Upper lobe of left lung (tissue), 4 donors: ENCODE results near the gene CGREF1.

ENCODE experiments used
- POLR2A ChIP-seq, 4 donors: fragments of 450-650 bp; IDR thresholded peaks; one replicate each; pipeline ENCODE4 v1.5.1; 2016 to 2017; ENCODE audit warnings: antibody characterized with exemption in 4 of 4, mild to moderate bottlenecking in 2 of 4
- TF ChIP-seq, protein P1 (sequence below), 6 experiments: fragments of 450-650 bp in 4 of 6; fragments of 200-600 bp in 2 of 6; sonication (generic) in 2 of 6; IDR thresholded peaks; one replicate each; pipeline ENCODE4 v1.5.1; 2016 to 2019; ENCODE audit warnings: antibody characterized with exemption in 6 of 6

DNA sequence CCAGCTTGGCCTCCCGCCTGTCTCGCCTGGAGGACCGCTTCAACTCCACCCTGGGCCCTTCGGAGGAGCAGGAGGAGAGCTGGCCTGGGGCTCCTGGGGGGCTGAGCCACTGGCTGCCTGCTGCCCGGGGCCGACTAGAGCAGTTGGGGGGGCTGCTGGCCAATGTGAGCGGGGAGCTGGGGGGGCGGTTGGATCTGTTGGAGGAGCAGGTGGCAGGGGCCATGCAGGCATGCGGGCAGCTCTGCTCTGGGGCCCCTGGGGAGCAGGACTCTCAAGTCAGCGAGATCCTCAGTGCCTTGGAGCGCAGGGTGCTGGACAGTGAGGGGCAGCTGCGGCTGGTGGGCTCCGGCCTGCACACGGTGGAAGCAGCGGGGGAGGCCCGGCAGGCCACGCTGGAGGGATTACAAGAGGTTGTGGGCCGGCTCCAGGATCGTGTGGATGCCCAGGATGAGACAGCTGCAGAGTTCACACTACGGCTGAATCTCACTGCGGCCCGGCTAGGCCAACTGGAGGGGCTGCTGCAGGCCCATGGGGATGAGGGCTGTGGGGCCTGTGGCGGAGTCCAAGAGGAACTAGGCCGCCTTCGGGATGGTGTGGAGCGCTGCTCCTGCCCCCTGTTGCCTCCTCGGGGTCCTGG lies 36.0 kb downstream of the CGREF1 start:
- TF ChIP-seq, protein P1, sequence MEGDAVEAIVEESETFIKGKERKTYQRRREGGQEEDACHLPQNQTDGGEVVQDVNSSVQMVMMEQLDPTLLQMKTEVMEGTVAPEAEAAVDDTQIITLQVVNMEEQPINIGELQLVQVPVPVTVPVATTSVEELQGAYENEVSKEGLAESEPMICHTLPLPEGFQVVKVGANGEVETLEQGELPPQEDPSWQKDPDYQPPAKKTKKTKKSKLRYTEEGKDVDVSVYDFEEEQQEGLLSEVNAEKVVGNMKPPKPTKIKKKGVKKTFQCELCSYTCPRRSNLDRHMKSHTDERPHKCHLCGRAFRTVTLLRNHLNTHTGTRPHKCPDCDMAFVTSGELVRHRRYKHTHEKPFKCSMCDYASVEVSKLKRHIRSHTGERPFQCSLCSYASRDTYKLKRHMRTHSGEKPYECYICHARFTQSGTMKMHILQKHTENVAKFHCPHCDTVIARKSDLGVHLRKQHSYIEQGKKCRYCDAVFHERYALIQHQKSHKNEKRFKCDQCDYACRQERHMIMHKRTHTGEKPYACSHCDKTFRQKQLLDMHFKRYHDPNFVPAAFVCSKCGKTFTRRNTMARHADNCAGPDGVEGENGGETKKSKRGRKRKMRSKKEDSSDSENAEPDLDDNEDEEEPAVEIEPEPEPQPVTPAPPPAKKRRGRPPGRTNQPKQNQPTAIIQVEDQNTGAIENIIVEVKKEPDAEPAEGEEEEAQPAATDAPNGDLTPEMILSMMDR (IDR thresholded peaks at IDR 0.05): no peak
- no peak for TF ChIP-seq POLR2A (IDR thresholded peaks at IDR 0.05)
